Mesothelial cell of epicardium (in vitro differentiated cells): ENCODE measurements around the gene PHACTR1. TPM values are rescaled to one million over a fixed set of nuclear protein-coding genes. Genes with fewer than 3 reads are reported as not detected.

Experiments used
- DNase-seq, 2 experiments: peaks; one replicate each; pipeline ENCODE4 v3.0.0; 2021; ENCODE audit warnings: low spot score in 2 of 2; ENCODE audit not compliant: unreplicated experiment in 2 of 2
- H3K27ac Mint-ChIP-seq: 2 replicates; pipeline ENCODE4 v1.8.0; 2021; ENCODE audit warnings: mixed read lengths
- H3K27me3 Mint-ChIP-seq: 2 replicates; pipeline ENCODE4 v1.8.0; 2021; ENCODE audit warnings: low read depth, mixed read lengths
- H3K36me3 Mint-ChIP-seq: 2 replicates; pipeline ENCODE4 v1.8.0; 2021; ENCODE audit warnings: mixed read lengths
- H3K4me1 Mint-ChIP-seq: 2 replicates; pipeline ENCODE4 v1.8.0; 2021; ENCODE audit warnings: mixed read lengths
- H3K4me3 Mint-ChIP-seq: 2 replicates; pipeline ENCODE4 v1.8.0; 2021; ENCODE audit warnings: mild to moderate bottlenecking, moderate library complexity, mixed read lengths
- H3K9me3 Mint-ChIP-seq: 2 replicates; pipeline ENCODE4 v1.8.0; 2021; ENCODE audit warnings: mixed read lengths
- CTCF ChIP-seq: fragments of 200-600 bp; sonication (generic); IDR thresholded peaks from one replicate; pipeline ENCODE4 v1.5.0; 2021; ENCODE audit warnings: antibody characterized with exemption; ENCODE audit not compliant: unreplicated experiment
- total RNA-seq: library from RNA; stranded (reverse); gene quantifications from 3 replicates; pipeline ENCODE4 v1.2.1, GENCODE V29; 2021

Gene PHACTR1
- total RNA-seq, 1 donor from 2014 or later: 0.76 TPM

- TF ChIP-seq CTCF: no peak
- Mint-ChIP-seq H3K4me3 (no peak overlapping the region), H3K36me3 (no peaks in the 10 kb centered on the region), H3K27ac (no peak overlapping the region), H3K9me3 (no peaks in the 10 kb centered on the region), H3K4me1 (peaks cover 14% of the 10 kb centered on the region), H3K27me3 (peaks cover 35% of the 10 kb centered on the region)
- no peak for DNase-seq
These were observed 499.9 kb downstream of the PHACTR1 start for GRCh38 chr6:13216236-13217014.

DNA sequence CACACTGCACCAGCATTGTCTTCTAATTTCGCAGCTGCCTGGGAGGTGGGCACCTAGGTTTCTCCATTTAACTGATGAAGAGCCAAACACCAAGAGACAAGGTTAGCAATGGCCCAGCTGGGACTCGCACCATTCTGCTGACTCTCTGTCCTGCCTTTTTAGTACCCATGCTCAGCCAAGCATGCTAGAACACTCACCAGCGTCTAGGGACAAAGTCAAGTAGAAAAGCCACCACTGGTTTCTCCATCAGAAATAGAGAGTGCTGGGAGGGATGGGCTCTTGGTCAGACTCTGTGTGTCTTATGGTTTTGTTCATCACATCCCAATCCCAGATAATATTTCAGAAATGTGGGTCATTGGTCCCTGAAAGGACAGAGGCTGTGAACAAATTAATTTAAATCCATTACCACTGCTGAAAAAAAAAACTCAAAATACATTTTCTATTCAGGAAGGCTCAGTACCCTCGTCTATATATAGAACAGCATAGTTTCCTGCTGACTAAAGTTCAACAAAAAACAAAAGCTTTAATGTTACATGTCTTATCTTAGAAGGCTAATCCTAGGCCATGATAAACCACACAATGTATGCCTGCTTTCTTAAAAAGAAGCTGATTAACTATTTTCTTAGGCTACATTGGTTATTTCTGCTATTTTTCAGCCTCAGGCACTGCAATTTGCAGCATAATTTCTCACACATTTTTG, 500.8 kb downstream of the PHACTR1 start:
- Mint-ChIP-seq H3K36me3 (no peaks in the 10 kb centered on the region), H3K27me3 (peaks cover 27% of the 10 kb centered on the region), H3K4me3 (no peak overlapping the region), H3K27ac (no peak overlapping the region), H3K9me3 (no peaks in the 10 kb centered on the region), H3K4me1 (peaks cover 14% of the 10 kb centered on the region)
- DNase-seq: no peak
- no peak for TF ChIP-seq CTCF

- TF ChIP-seq CTCF: no peak
- H3K27me3 Mint-ChIP-seq: peaks cover 22% of the 10 kb centered on the region
- H3K4me3 Mint-ChIP-seq: no peak overlapping the region
- no peak for DNase-seq
- H3K9me3 Mint-ChIP-seq: no peaks in the 10 kb centered on the region
- no peak overlapping the region for H3K27ac Mint-ChIP-seq
- no peaks in the 10 kb centered on the region for H3K36me3 Mint-ChIP-seq
- H3K4me1 Mint-ChIP-seq: peaks cover 14% of the 10 kb centered on the region
These were observed 503.7 kb downstream of the PHACTR1 start for GRCh38 chr6:13220266-13220665.

GRCh38 chr6:13222048-13222447, 505.5 kb downstream of the PHACTR1 start:
- DNase-seq: no peak
- H3K9me3 Mint-ChIP-seq: no peaks in the 10 kb centered on the region
- no peaks in the 10 kb centered on the region for H3K36me3 Mint-ChIP-seq

GRCh38 chr6:13226071-13226470, 509.5 kb downstream of the PHACTR1 start:
- H3K27ac Mint-ChIP-seq: no peak overlapping the region
- no peak for TF ChIP-seq CTCF
- no peaks in the 10 kb centered on the region for H3K4me1 Mint-ChIP-seq
- no peak overlapping the region for H3K4me3 Mint-ChIP-seq
- H3K36me3 Mint-ChIP-seq: no peaks in the 10 kb centered on the region
- H3K9me3 Mint-ChIP-seq: no peaks in the 10 kb centered on the region
- DNase-seq: no peak
- H3K27me3 Mint-ChIP-seq: peaks cover 16% of the 10 kb centered on the region

More at GRCh38 chr6:13222048-13222447, 505.5 kb downstream of the PHACTR1 start:
- Mint-ChIP-seq H3K27me3 (peaks cover 24% of the 10 kb centered on the region), H3K4me1 (peaks cover 12% of the 10 kb centered on the region), H3K27ac (no peak overlapping the region), H3K4me3 (no peak overlapping the region)
- no peak for TF ChIP-seq CTCF
